ENCODE results near the gene DCAF7.

The DCAF7 gene

DNA sequence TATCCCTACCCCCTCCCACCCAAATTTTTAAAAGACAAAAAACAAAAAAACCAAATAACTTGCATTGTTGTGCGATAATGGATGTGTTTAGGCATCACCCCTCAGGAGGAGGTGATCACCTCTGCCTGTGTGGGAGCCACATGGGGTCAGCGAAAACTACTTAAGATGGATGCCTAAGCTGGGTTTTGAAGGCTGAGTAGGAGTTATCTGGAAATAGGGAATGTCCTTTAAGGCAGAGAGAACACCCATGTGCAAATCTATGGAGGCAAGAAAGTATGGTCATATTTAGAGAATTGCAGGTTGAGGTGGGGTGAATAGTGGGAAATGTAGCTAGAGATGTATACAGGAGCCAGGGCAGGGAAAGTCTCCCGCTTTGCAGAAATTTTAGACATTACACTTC lies 44.9 kb downstream of the DCAF7 start:
- no peak for DNase-seq

DNA sequence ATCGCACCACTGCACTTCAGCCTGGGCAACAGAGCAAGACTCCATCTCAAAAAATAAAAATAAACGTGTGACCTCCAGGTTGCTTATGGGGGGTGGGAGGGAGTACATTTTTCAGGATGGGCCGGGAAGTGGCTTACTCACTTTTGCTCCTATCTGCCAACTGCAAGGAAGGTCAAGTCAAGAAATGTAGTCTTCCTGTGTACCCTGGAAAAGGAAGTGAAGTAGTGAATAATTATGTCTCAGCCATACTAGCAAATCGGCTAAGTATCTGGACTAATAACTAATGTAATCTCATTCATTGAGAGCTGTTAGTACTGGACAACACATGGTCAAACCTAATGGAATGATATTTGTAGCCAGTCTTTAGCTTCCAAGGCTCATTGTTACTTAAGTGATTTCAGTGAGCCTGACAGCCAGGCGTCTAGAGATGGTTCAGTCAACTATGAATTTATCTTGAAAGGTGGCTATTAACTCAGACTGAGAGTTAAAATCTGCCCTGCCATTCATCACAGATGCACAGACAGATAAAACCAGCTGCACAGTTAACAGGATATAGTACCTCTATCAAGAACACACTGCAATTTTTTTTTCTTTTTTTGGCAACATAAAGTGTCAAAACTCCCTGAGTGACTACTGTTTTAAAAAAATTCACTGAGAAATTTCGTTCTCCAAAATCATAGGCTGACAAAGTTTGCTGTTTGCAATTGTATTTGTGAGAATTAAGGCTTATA lies 46.7 kb downstream of the DCAF7 start:
- DNase-seq: no peak

DNA sequence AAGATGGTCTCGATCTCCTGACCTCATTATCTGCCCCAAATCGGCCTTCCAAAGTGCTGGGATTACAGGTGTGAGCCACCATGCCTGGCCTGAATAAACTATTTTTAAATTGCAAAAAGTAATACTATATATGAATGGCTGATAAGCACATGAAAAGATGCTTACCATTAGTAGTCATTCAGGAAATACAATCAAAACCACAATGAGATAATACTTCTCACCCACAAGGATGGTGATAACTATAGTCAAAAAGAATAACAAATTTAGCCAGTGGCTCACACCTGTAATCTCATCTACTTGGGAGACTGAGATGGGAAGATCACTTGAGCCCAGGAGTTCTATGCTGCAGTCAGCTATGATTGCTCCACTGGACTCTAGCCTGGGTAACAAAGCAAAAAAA lies 48.0 kb downstream of the DCAF7 start:
- DNase-seq: no peak

DNA sequence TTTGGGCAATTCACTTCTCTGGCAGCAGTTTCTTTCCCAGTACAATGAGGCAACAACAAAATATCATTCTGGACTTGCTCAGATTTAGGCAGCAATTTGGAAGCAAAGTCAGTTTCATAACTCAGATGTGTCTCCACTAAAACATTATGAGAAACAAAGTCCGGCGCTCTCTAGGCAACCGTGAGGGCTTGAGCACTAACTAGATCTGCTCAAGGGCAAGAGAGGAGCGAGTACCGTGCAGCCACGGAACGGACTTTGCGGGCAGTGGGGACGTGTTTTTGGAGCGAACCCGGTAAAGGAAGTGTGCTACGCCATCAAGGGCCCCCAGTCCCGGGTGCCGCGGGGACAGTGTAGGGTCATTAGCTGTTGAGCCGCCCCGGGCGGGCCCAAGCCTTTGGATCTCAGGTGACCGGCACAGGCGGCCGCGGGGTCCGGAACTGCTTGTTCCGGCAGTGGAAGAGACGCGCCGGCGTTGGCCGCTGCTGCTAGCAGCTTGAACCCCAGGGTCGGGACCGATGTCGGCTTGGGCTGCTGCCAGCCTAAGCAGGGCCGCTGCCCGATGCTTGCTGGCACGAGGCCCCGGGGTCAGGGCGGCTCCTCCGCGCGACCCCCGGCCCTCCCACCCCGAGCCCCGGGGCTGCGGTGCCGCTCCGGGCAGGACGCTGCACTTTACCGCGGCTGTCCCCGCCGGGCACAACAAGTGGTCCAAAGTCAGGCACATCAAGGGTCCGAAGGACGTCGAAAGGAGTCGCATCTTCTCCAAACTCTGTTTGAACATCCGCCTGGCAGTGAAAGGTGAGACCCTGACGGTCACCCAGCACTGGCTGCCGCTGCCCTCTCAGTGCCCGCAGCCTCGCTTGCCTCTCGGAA lies 50.5 kb downstream of the DCAF7 start, which contains the start of gene TACO1:
TSS of gene TACO1 (plus strand) at position 327 of the 870 bp plus-strand sequence. CDS start at position 516, 189 bp downstream.
- peak; percentile 36 for DNase-seq

DNA sequence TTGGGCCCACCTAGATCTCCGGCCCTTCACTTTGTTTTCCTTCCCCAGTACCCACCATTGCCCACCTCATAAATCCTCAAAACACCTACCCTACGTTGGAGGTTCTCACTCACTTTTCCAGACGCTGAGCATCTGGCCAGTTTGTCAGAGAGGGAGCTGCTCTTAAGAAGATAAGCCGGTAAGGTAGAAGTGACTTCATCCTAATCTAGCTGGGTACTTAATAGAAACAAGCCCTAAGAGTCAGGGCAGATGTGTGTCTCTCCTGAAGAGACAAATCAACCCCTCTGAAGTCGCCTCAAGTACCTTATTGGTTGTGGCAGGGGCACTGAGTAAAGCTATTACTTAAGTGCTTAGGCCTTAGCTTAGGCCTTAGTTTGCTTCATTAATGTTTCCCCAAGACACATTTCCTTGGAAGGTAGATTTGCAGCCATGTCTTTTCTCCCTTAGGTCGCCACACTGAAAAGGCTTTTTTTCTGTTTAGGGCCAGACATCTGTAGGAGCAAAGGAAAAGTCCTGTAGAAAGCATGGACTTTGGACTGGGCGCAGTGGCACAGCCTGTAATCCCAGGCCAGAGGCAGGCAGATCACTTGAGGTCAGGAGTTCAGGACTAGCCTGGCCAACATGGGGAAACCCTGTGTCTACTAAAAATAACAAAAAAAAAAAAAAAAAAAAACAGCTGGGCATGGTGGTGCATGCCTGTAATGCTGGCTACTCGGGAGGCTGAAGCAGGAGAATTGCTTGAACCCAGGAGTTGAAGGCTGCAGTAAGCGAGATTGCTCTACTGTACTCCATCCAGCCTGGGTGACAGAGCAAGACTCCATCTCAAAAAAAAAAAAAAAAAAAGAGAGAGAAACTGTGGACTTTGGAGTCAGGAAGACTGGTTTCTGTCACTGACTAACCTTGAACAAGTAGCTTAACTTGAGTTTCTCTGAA lies 51.4 kb downstream of the DCAF7 start:
- DNase-seq: no peak

DNA sequence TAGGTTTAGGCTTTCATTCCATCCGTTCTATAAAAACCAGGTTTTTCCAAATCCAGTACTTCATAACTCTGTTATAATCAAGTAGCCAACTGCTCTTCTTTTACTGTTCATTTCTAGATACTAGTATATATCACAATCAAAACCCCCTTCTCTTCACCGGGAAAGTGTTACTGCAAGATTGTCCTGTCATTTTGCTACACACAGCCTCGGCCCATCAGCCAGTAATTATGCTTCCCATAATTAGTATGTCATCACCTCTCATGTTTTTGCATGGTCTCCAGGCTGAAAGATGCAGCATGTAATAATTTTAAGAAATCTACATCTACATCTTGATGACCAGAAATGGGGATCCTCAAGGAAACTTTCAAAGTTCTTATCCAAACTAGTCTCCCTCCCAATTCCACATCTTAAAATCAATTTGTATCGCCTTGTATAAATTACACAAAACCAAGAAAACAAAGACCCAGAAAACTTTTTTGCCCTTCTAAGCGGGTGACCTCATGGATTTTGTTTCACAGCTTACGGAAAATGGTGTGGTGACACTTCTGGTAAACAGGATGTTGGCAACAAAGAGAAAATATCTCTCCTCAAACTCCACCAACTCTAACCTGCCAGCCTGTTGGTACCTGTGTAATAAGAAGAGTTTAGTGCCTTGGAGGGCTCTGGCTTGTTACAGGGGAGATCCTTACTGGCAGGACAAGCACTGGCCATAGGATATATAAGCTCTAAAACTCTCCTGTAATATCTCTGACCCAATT lies 59.7 kb downstream of the DCAF7 start:
- no peak for DNase-seq

DNA sequence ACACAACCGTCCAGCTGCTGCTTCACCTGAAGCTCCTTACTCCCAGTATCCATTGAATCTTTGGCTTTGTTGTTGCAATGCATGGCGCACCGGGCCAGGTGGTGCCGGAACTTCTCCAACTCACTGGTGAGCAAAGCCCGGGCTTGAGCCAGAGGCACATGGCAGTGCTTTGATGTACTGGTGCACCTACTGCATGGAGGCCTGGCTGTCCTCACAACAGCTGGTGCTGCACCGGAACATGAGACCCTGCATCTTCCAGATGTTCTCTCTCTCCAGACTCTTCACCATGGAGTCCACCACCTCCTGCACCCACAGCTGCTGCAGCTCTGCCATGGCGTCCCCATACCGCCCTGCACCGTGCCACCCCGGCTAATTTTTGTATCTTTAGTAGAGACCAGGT lies 60.6 kb downstream of the DCAF7 start:
- no peak for DNase-seq

DNA sequence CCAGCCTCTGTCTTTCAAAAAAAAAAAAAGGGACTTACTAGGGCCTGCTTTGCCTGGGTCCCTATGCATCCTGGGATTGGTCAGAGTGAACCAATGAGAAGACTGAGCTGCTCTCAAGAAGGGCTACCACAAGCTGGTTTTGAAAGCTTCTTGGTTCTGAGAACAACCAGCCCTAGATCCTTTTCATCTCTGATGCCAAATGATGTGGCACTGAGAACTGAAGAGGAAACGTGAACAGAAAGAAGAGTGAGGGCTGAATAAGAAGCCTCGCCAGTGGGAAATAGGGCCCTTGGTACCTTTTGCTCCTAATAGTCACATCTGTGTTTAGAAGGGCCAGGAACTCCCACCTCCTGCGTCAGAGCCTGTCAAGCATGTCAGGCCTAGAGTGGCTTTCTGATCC lies 61.1 kb downstream of the DCAF7 start:
- DNase-seq: no peak

DNA sequence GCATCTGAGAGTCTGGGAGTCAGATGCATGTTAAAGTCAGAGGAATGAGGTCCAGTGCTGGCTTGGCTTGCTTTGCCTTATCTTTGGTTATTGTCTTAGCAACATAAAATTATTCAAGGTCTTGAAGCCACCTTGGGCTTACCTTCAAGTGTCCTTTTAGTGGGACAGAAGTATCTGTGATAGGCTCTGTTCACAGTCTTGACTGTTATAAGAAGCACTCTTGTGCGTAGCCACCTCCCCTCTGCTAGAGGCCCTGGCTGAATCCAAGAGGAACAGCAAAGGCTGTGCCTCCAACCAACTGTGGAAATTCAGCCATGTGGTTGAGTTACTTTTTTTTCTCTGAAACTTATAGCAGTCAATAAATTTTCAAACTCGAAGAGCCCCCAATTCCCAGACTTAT lies 63.4 kb downstream of the DCAF7 start:
- DNase-seq: no peak

DNA sequence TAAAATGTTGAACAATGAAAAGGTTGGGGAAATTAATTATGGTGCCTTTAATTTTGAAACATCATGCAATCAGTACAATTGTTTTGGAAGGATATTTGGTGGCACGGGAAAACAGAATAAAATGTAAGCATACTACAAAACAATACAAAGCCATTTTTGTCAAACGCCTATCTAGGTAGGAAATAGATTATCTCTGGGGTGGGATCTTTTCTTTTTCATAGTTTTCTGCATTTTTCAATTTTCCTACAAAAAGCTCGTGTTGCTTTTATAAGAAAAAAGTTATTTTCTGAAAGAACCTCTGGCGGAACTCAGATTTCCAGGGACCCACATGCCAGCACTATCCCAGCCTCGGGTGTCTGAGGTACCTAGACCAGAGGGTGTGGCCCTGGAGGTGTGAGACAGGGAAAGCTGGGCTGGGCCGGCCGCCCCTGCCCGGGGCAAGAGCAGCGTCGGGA lies 71.0 kb downstream of the DCAF7 start:
- DNase-seq: no peak

DNA sequence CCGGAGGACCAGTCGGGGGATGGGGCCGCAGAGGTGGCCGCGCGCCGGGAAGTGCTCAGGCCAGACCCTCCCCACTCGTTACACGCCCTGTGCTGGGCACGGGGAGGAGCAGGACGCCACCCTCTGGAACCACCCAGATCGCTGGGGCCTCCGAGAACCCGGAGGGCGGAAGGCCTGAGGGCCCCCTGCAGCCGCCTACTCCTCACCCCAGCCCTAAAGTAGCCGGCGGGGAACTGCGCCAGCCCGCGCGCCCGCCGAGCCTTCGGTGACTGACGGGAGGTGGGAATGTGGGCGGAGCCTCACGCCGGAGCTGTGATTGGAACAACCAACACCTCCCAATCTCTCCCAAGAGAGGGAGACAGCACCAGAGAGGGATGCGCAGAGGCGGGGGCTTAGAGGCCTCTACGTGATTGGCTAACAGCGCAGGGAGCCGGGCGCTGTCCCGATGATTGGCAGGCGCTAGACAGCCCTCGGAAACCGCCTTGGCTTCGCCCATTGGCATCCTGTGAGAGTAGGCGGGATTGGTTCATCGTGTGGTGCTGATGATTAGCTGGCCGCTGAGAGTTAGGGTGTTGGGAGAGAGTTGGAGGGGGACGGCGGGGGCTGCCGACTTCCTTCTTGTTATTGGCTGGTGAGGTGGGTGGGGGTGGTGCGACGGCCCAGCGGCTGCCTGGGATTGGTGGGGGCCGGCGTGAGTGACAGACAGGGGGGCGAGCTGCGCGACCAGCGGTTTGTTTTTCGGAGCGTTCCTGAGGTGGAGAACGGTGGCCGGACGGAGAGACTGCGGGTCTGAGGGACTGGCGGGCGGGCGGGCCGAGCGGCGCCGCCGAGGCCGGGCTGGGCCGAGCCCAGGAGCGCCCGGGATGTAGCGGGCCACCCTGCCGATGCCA lies 71.7 kb downstream of the DCAF7 start, which contains the start of gene MAP3K3:
TSS of gene MAP3K3 (plus strand) at position 734 of the 890 bp plus-strand sequence. CDS start 343 bp downstream, outside the sequence.
- DNase-seq: peak; percentile 96

DNA sequence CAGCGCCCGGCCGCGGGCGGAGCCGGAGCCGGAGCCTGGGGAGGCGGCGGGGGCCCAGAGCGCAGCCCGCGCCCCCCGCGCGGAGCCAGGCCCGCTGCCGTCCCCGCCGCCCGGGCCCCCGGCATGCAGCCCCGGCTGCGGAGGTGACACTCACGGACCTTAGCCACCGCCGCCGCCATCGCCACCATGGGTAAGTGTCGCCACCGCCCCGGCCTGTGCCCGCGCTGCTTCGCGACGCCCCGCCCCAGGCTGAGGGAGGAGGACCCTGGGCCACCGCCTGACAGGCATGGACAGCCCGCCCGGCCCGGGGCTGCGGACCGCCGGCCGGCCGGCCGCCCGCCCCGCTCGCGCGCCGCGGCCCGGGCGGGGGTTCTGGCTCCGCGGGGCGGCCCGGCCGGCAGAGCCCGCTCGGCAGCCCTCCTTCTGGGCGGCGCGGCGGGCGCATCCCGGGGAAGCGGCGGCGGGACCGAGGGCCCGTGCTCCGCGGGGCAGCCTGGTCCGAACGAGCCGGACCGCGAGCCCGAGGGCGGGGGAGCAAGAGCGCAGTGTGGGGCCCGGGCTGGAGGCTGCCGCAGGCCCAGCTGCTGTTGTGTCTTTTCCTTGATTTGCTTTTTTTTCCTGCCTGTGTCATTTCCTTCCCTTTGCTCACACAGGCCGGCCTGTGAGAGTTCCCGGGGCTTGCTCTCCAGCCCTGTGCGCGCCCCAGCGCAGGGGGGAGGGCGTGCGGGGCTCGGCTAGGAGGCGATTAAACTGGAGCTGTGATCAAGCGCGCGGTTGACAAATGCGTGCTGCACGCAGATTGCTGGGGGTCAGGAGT lies 72.5 kb downstream of the DCAF7 start:
- no peak for DNase-seq

DNA sequence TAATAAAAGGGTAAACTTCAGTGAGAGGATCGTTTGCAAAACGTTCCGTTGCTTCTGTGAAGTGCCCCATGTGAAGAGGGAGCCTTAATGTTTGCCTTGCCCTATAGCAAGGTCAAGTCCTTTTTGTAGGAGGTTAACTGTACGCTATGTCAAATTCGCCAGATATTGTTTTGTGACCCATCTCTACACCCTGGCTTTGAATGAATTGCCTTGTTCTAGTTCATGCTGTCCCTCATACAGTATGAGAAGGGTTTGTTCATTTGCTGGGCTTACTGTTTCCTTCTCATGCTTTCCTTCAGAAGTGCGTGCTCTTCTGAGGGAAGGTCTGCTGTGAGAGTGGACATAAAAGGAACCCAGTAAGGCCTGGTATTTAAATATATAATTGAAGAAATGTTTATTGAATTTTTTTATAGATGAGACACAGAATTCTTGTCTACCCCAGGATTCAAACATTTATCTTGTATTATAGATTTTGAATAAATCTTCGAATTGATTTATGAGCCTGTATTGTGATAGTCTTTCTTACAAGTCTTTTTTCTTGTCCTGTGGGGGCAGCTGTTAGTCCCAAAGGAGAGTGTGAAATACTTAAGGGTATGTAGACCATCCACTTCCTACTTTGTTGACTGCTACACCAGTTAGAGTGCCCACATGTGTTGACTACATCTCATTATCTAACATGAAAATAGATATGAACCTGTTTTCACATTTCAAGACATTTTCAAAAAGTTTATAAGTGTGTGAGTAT lies 73.7 kb downstream of the DCAF7 start:
- DNase-seq: no peak

DNA sequence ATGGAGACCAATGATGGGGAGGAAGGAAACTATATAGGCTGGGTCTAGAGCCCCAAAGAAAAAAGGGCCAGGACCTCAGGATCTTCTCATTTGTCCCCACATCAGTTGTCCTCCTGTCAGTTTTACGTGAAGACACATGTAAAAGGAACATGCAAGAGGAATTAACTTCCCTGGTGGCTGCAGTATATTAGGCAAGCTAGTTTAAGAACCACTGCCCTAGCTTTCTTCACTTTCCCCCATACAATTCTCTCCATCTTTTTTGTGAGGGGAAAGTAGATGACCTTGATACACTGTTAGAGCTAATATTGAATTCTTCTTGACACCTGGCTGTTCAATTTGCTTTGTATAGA lies 74.2 kb downstream of the DCAF7 start:
- DNase-seq: no peak

DNA sequence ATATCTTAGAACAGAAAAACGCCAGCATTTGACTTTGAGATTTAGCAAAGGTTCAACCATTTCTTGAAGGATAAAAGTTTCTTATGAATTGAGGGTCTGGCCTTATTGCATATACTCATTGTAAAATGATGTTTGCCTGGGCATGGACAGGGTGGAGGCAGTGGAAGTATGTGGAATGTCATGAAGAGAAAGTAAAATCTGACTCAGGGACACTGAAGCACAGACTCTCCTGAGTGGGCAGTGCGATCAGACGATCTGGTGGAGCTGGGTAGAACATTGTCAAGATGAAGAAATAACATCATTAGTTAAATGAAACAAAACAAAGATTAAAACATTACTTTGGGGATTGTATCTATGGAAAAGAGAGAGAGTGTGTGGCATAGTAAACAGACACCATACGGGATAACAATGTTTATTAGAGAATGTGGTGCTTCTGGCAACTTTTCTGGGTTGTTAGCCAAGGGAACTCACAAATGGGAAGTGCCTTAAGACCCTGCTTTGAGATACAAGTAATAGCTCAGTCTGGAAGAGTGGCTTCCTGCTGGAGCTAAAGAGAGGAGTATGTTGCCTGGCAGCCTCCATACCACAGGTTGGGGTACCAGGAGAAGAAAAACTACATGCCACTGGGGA lies 76.4 kb downstream of the DCAF7 start:
- DNase-seq: no peak

DNA sequence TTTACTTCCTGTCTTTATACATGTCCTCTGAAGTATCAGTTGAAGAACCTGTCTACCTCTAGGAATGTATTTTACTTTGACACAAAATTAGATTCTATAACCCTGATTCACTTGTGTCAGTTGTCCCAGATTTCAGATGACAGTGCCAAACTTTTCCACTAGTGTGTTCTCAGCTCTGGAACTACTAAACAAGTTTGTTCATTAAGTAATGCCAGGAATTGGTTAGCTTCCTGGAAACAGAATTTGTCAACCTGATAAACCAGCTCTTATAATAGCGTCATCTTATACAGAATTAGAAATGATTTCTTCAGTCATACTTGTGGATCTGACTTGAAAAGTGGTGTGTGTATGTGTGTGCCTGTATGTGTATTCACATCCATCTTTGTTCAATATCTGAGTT lies 79.3 kb downstream of the DCAF7 start:
- no peak for DNase-seq

DNA sequence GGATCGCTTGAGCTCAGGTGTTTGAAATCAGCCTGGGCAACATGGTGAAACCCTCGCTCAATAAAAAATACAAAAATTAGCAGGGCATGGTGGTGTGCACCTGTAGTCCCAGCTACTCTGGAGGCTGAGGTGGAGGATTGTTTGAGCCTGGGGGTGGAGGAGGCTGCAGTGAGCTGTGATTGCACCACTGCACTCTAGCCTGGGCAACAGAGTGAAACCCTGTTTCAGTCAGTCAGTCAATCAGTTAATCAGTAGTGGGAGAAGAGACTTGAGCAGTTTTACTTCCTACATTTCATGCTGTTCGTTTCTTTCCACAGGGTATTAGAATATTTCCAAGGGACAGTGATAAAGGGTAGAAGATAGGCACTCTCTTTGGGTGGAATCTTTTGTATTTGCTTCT lies 80.8 kb downstream of the DCAF7 start:
- DNase-seq: no peak

DNA sequence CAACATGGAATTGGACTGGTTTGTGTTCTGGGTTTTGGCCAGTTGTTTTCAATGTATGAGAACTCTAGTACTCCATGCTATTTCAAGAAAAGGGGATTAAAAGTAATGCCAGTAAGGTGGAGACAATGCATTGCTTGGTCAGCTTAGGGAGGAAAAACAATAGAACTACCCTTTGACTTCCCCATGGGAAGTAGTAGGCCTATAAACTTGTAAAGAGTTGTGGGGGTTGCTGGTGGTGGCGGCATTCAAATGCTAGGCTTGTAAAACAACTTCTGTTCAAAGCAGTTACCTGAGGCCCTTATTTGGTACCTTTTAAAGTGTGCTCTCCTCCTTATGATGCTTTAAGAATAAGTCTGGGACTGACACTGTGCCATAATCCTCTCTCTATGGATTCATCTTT lies 81.3 kb downstream of the DCAF7 start:
- no peak for DNase-seq

DNA sequence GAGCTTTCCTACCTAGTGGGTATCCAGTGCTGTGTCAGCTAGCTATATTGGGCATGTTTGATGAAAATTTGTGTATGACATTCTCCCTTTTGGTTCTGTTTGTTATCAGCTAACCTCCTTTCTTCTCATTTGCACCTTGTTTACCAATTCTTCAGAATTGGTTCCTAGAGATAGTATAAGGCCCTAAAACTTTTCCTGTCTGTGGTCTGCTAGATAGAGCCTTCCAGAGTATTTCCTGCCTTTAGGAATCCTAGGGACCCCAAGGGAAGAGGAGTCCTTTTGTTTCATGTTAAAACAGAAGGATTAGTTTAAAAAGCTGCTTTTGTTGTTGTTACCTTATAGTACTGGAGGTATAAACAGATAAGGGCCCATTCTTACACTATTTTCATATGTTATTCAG lies 83.5 kb downstream of the DCAF7 start:
- DNase-seq: no peak
